NCI-H2196 treated with DMSO at 0.1 percent for 48 hours (cell line): Measurements from ENCODE around the gene GOLPH3L.
"Not testable (repeated sequence)": the region's sequence is repeated elsewhere in the genome, so short reads cannot be mapped to it uniquely, and the experiment has no call there.

ENCODE experiments used
- DNase-seq: peaks from one replicate; lab custom pipeline; 2025; ENCODE audit not compliant: unreplicated experiment; lab: John Stamatoyannopoulos, UW

GOLPH3L gene

GRCh38 chr1:150660584-150660983, 36.4 kb downstream of the GOLPH3L start:
- no peak for DNase-seq

GRCh38 chr1:150657064-150657463, 39.9 kb downstream of the GOLPH3L start:
- not testable (repeated sequence) for DNase-seq

DNA sequence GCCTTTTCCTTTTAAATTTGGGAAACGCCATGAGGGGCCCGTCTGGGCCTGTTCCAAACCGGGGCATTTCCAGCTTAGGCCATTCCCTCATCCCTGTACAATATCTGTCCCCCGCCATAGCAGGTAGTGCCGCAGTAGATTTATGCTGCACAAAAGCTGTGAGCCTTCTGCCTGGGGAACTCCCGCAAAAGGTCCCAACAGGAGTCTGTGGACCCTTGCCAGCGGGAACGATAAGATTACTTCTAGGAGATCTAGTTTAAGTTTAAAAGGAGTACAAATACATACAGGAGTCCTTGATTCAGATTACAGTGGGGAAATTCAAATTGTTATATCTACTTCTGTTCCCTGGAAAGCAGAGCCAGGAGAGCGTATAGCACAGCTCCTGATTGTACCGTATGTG, 42.3 kb downstream of the GOLPH3L start:
- not testable (repeated sequence) for DNase-seq

GRCh38 chr1:150650193-150650592, 46.8 kb downstream of the GOLPH3L start:
- peak; percentile 53 for DNase-seq

- no peak for DNase-seq
These were observed 47.4 kb downstream of the GOLPH3L start for GRCh38 chr1:150649441-150650075.

- no peak for DNase-seq
These were observed 54.7 kb downstream of the GOLPH3L start for GRCh38 chr1:150642296-150642695.

GRCh38 chr1:150641126-150641815, 55.7 kb downstream of the GOLPH3L start:
- not testable (repeated sequence) for DNase-seq

GRCh38 chr1:150638430-150638829, 58.5 kb downstream of the GOLPH3L start:
- peak; percentile 48 for DNase-seq

- not testable (repeated sequence) for DNase-seq
These were observed 61.9 kb downstream of the GOLPH3L start for GRCh38 chr1:150634839-150635622.

- DNase-seq: peak; percentile 97
These were observed 67.6 kb downstream of the GOLPH3L start, which contains the start of gene ENSA for GRCh38 chr1:150629115-150629928. Gene ENSA (minus strand): TSS chr1:150629612. CDS start chr1:150629470, 142 bp downstream.

GRCh38 chr1:150628766-150629114, 68.2 kb downstream of the GOLPH3L start:
- no peak for DNase-seq

DNA sequence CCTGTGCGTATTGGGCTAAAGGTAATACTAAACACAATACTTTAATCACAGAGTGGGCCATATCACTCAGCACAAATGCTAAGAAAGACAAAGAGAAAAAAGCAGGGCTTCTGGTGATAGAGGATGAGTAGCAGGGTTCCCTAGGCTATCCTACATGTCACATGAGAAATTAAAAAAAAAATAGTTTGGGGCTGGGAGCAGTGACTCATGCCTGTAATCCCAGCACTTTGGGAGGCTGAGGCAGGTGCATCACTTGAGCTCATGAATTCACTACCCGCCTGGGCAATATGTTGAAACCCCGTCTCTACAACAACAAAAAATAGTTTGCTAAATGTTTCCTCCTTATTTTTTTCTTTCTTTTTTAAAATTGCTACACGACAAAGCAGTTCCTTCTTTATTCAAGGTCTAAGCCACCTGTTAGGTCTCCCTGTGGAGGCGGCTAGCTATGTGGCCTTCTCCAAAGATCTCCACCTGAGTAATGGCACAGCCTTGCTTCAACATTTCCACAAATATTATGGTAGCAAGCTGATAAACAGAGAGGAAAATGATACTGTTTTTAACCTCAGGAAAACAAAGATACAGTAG, 69.0 kb downstream of the GOLPH3L start:
- no peak for DNase-seq

DNA sequence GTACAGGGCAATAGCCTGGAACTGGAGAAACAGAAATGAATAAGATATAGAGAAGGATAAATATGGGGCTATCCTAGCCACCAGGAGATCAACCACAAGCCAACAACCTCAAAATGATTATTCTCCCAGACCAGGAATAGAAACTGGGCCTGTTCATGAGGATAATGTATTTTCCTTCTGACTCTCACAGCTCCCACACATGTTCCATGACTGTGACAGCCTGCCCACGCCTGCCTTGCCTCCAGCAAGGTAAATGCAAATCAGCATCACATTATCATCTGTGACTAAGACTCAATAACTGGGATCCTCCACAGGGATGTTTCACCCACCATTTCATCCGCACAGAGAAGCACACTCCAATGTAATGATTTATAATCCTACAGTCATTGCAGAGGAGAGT, 70.8 kb downstream of the GOLPH3L start:
- DNase-seq: no peak

DNA sequence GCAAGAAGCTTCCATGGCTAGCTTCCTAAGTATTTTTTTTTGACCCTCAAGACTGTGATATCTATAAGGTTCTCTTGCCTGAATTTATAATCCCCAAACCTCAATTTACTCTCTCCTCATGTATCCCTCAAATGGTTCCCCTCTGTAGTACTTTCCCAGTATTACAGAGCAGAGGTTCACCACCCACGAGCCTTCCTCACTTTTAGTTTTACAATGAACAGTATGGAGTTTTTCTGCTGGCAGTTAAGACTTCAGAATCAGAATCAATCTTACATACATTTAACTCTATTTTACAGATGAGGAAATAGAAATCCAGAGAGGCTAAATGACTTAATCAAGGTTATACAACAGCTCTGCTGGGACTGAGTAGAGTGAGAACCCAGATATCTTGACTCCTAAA, 72.4 kb downstream of the GOLPH3L start:
- DNase-seq: not testable (repeated sequence)

DNA sequence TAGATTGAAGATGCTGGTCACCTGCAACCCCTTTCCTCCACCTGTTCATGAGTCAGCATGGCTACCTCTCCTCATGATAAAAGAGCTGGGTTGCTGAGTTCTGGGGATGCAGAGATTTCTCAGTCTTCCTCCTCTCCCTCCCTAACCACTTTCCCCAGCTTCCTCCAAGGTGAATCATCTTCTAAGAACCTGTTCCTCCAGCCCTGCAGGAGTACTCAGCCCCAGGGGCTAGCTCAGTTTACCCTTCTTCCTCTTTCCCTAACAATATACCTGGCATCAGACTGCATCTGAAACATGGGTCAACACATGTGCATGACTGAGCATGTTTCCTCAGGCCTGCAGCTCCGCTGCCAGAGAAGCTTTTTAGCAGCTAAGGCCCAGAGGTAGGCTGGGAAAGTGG, 72.8 kb downstream of the GOLPH3L start:
- DNase-seq: not testable (repeated sequence)

GRCh38 chr1:150622303-150622975, 74.5 kb downstream of the GOLPH3L start:
- no peak for DNase-seq

- no peak for DNase-seq
These were observed 75.3 kb downstream of the GOLPH3L start for GRCh38 chr1:150621497-150622302.

DNA sequence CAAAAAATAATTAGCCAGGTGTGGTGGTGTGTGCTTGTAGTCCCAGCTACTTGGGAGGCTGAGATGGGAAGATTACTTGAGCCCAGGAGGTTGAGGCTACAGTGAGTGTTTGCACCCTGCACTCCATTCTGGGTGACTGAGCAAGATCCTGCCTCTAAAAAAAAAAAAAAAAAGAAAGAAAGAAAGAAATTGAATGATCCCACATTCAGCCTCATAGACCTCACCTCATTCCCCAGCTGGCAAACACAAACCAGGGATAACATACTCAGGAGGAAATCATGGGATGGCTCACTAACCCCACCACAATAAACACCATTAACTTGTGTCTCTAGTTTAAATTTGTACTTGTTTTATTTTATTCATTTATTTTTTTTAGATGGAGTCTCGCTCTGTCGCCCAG, 76.0 kb downstream of the GOLPH3L start:
- no peak for DNase-seq
